ENCODE measurements around the gene FOXP1. TPM values are rescaled to one million over a fixed set of nuclear protein-coding genes. Genes with fewer than 3 reads are reported as not detected.

Gene FOXP1
- total and polyA plus RNA-seq, 2 of the 8 experiments (the other 6 are each of a cell fraction or from before 2014, with no cell fraction given), result 13.9 to 25.4 TPM

DNA sequence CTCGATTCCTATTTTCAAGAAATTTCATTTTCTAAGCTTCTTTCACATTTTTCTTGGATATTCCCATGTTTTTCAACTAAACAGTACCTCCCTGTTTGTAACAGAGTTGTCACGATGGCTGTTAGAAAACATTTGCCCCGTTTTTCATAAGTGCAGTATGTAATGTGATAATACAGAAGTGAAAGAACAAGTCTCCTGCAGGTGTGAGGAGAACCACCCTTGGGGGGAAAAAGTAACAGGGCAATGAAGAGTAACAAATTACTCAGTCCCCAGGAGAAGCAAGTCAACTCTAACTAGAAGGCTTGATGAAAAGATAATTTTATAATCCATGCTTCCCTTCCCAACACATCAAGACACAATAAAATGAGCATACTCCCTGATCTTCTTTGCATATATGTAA lies 493.3 kb downstream of the FOXP1 start (continued):
- TF ChIP-seq TAF7 (optimal IDR thresholded peaks at IDR 0.05; ENCODE audit: borderline replicate concordance, low read depth, low read length) (no peak), FOSL1 (IDR thresholded peaks at IDR 0.05; ENCODE audit: insufficient read depth, low read depth, low read length) (no peak), NRF1 (IDR thresholded peaks at IDR 0.05; ENCODE audit: low read depth, low read length) (no peak)

Data from H1 (cell line).